Stimulated activated CD4-positive, alpha-beta T cell treated with anti-CD3 and anti-CD28 coated beads, Interleukin-4, amount 100 ng/mL, for 48 hours (primary cell): Measurements from ENCODE around the gene RGS7.
"Not testable (repeated sequence)": the region's sequence is repeated elsewhere in the genome, so short reads cannot be mapped to it uniquely, and the experiment has no call there.

ENCODE experiments used
- DNase-seq, 2 donors: peaks; one replicate each; pipeline ENCODE4 v3.0.0-alpha.2; 2020; ENCODE audit warnings: low read depth in 2 of 2

Gene RGS7

DNA sequence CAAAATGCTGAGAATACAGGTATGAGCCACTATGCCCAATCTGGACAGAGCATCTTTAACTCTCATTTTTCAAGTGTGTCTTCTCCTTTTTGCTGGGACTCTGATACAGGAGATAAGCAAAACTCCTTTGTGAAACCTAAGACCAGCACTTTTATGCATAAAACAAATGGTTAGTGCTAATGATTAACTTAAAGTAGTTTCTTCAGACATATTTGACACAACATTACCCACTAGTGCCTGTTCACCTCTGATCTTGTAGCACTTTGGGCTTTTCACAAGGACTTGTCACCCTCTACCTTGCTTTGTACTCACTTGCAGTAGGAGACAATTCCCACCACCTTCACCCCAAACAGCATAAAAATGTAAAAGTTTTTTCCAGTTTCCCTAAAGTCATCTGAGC lies 216.3 kb downstream of the RGS7 start:
- DNase-seq = no peak

DNA sequence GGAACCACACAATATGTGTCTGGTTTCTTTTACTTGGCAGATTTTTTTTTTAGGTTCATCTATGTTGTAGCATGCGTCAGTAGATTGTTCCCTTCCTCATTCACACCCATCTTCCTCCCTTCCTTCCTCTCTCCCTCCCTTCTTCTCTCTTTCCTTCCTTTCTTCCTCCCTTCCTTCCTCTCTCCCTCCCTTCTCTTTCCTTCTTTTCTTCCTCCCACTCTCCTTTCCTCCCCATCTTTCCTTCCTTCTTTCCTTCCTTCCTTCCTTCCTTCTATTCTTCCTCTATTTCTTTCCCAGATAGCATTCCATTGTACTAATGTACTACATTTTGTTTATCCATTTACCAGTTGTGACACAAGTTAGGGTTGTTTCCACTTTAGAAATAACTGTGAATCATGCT lies 218.0 kb downstream of the RGS7 start:
- DNase-seq = no peak

DNA sequence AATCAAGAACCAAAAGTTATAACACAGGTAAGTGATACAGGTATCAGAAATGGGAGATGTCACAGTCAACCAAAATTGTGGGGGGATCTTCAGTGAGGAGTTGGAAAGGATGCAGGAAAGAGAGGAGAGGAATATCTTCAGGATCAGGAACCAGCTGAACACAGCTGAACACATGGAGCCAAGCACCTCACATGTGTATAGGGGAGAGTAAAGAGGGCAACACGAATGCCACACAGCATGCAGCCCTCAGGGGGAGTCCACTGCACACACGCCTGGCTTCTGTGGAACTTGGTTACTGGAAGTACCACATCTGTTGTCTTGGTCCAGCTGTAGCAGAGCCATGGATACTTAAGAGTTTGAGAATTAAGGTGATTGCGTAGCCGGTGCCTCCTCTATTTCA lies 218.8 kb downstream of the RGS7 start:
- no peak for DNase-seq

DNA sequence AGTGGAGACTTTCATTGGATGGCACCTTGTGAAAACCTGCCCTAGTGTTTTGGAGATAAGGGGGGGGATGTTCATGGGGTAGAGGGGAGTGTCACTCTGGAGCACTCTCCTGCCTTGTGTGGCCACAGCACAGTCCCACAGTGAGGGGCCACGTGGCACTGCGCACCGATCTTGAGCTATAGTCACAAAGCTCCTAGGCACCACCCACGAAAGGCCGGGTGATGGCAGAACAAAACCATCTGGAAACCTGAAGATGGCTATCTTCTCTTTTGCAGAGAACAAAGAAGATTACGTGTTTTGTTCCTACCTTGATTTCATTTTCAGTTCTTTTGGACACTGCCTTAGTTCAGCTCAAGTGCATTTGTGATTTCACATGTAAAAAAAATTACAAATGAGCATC lies 220.6 kb downstream of the RGS7 start:
- DNase-seq = no peak

DNA sequence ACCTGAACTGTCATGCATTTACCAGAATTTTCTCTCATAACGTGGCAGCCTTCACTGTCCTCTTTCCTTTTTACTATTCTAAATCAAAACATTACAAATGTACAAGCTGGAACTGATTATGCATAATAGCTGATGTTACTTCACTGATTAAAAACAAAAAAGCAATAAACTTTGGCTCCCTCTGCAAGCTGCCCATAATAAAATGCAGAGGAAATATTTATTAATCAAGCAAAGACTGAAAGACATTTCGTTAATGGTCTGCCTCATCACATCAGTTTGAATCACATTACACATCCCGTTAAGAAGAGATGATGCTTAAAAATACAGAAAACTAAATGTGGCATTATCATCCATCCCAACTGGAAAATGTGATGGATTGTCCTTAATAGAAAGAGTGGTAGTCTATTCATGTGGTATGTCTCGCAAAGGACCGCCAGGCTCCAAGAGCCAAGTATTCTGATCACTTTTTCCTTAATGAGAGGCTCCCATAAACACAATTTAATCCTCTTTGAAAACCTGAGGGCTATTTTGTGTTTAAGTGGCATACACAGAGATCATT lies 225.3 kb downstream of the RGS7 start:
- no peak for DNase-seq

GRCh38 chr1:241130881-241131280 lies 226.1 kb downstream of the RGS7 start:
- DNase-seq = no peak

- DNase-seq = no peak
These were observed 227.6 kb downstream of the RGS7 start for GRCh38 chr1:241129207-241129960.

DNA sequence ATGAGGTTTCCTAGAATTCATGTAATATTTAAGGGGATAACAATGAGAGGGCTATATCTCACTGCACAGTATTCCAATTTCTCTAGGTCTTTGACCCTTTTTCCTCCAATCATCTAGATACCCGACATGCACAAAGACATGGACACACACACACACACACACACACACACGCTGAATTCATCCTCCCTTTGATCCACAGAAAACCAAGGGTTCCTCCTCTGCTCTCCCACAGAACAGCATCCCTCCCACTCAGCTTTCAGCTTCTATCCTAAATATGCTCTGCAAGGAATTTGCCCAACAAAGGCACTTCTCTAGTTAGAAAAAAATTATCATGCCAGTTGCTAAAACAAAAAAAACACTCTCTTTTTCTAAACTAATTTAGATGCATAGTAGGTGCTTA lies 231.7 kb downstream of the RGS7 start:
- no peak for DNase-seq

- DNase-seq = no peak
These were observed 239.0 kb downstream of the RGS7 start for GRCh38 chr1:241118049-241118448.

- no peak for DNase-seq
These were observed 241.2 kb downstream of the RGS7 start for GRCh38 chr1:241115784-241116183.

- no peak for DNase-seq
These were observed 242.2 kb downstream of the RGS7 start for GRCh38 chr1:241114699-241115233.

- no peak for DNase-seq
These were observed 243.4 kb downstream of the RGS7 start for GRCh38 chr1:241113557-241113956.

GRCh38 chr1:241109039-241109438 lies 248.0 kb downstream of the RGS7 start:
- DNase-seq = no peak

- no peak for DNase-seq
These were observed 251.9 kb downstream of the RGS7 start for GRCh38 chr1:241105147-241105546.

DNA sequence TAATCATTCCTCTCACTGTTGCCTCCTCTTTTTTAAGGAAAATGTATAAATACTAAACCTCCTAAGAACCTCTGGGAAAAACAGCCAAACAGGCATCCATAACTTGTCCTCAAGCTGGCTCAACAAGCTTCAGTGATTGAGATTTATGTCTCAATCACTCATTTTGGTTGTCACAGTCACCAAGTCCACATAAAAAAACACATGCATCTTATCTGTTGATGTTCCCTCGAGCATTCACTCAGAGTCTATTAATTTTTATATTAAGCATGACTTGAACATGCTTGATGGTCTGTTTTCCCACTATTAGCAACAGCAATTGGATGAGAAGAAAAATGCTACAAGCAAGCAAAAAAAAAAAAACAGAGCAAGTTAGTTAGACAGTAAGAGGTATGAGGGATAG lies 254.3 kb downstream of the RGS7 start:
- DNase-seq = no peak

DNA sequence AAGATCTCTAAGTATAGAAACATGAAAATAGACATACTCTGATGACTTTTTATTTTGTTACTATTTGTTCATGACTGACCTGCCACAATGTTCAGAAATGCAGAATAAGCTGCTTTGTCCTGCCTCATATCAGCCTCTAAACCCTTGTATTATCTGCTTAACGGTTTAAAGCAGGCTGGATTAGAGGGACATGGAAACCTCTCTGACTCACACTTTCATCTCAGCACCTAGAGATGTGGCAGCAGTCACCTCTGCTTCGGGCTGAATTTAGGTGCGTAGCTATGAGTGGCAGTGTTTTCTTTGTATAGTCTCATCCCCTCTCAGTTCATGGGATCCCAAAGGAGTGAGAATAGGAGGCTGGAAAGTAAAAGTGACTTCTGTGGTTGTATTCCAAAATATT lies 255.4 kb downstream of the RGS7 start:
- no peak for DNase-seq

DNA sequence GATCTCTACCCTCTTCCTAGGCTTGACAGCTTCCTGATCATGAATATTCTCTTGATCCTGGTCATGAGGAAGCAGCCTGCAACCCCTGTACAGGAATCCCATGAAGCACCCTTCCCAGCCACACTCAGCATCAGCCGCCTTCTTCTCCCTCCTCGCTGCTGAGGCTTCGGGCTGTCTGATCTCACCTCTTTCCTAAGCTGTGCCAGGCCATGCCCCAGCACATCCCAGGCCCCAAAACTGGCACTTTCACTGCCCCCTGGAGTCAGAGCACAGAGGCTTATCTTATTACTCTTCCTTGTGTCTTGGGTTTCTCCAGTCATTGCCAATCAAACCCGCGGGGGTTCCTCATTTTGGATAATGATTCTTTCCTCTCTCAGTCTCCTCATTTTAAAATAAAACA lies 259.5 kb downstream of the RGS7 start:
- no peak for DNase-seq

DNA sequence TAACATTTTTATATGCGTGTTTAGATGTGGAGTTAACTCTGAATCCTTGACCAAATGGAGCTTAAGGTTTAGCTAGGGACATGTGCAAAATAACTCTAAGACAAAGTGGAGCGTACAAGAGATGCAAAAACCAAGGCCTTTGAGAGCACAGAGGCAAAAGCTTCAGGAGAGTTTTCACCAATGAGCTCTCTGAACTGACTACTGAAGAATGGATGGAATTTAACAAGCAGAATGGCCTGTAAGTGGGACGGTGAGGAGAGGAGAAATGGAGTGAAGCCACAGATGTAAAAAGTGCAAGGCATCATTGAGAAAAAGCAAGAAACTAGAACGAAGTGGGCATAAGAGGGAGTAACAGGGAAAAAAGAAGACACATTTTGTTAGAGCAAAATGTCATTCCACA lies 260.0 kb downstream of the RGS7 start:
- DNase-seq = no peak

GRCh38 chr1:241095847-241096246 lies 261.2 kb downstream of the RGS7 start:
- DNase-seq = no peak

GRCh38 chr1:241090798-241091197 lies 266.2 kb downstream of the RGS7 start:
- DNase-seq = no peak

DNA sequence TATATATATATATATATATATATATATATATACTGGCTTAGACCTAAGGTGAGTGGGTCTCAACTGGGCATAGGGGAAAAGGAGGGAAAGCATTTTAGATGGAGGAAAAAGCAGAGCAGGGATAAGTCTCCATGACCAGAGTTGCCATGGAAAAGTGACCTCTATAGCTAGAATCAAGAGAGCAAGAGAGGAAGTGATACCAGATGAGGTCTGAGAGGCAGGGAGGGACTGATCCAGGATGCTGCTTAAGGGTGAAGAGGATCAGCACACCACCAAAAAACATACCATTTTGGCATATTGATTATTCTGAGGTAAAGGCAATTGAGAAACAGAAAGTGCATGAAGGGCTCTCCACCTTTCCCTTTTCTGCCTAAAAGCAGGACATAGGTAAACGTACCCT lies 267.9 kb downstream of the RGS7 start:
- DNase-seq = not testable (repeated sequence)

- DNase-seq = not testable (repeated sequence)
These were observed 268.9 kb downstream of the RGS7 start for GRCh38 chr1:241088075-241088474.

- no peak for DNase-seq
These were observed 270.3 kb downstream of the RGS7 start for GRCh38 chr1:241086686-241087085.

- DNase-seq = no peak
These were observed 273.7 kb downstream of the RGS7 start for GRCh38 chr1:241083285-241083684.
